GM23248 (cell line): Measurements from ENCODE around the gene CDK13. TPM values are rescaled to one million over a fixed set of nuclear protein-coding genes. Genes with fewer than 3 reads are reported as not detected.

Source experiments
- DNase-seq: peaks from one replicate; pipeline ENCODE4 v3.0.0-alpha.2; 2015
- H2AFZ ChIP-seq: fragments of 200-600 bp; sonication (generic); 2 replicates; pipeline ENCODE4 v1.6.1; 2016; ENCODE audit warnings: antibody characterized with exemption
- H3F3A ChIP-seq: fragments of 200-600 bp; sonication (generic); 2 replicates; pipeline ENCODE4 v1.6.1; 2016; ENCODE audit warnings: mild to moderate bottlenecking, antibody characterized with exemption, mixed run types; ENCODE audit not compliant: insufficient read depth
- H3K27ac ChIP-seq: fragments of 200-600 bp; sonication (generic); 2 replicates; pipeline ENCODE4 v1.5.1; 2016; ENCODE audit warnings: mild to moderate bottlenecking
- H3K27me3 ChIP-seq: fragments of 200-600 bp; sonication (generic); replicated peaks from 2 replicates; pipeline ENCODE4 v1.6.1; 2016; ENCODE audit warnings: mild to moderate bottlenecking; ENCODE audit not compliant: insufficient read depth
- H3K36me3 ChIP-seq: fragments of 200-600 bp; sonication (generic); 2 replicates; pipeline ENCODE4 v1.6.1; 2016; ENCODE audit warnings: low read depth, mild to moderate bottlenecking
- H3K4me1 ChIP-seq: fragments of 200-600 bp; sonication (generic); 2 replicates; pipeline ENCODE4 v1.6.1; 2016; ENCODE audit warnings: mild to moderate bottlenecking; ENCODE audit not compliant: insufficient read depth
- H3K4me2 ChIP-seq: fragments of 200-600 bp; sonication (generic); one replicate; pipeline ENCODE4 v1.6.1; 2016; ENCODE audit warnings: mild to moderate bottlenecking; ENCODE audit not compliant: unreplicated experiment
- H3K4me3 ChIP-seq: fragments of 200-600 bp; sonication (generic); 2 replicates; pipeline ENCODE4 v1.5.1; 2016; ENCODE audit warnings: mild to moderate bottlenecking
- H3K79me2 ChIP-seq: fragments of 200-600 bp; sonication (generic); 2 replicates; pipeline ENCODE4 v1.6.1; 2016; ENCODE audit warnings: mild to moderate bottlenecking; ENCODE audit not compliant: insufficient read depth
- H3K9ac ChIP-seq: fragments of 200-600 bp; sonication (generic); 2 replicates; pipeline ENCODE4 v1.6.1; 2016; ENCODE audit warnings: mild to moderate bottlenecking
- H3K9me2 ChIP-seq: fragments of 200-600 bp; sonication (generic); 2 replicates; pipeline ENCODE4 v1.6.1; 2016; ENCODE audit warnings: mixed run types, mild to moderate bottlenecking, moderate library complexity; ENCODE audit not compliant: insufficient read depth
- H3K9me3 ChIP-seq: fragments of 200-600 bp; sonication (generic); one replicate; pipeline ENCODE4 v1.6.1; 2017; ENCODE audit warnings: low read depth
- H4K20me1 ChIP-seq: fragments of 200-600 bp; sonication (generic); 2 replicates; pipeline ENCODE4 v1.6.0; 2016; ENCODE audit not compliant: insufficient read depth
- EZH2 ChIP-seq: fragments of 200-600 bp; sonication (generic); IDR thresholded peaks from 2 replicates; pipeline ENCODE4 v1.6.1; 2018; ENCODE audit warnings: antibody characterized with exemption, mild to moderate bottlenecking; ENCODE audit not compliant: insufficient read depth, poor library complexity, severe bottlenecking
- EZH2phosphoT487 ChIP-seq: fragments of 200-600 bp; sonication (generic); IDR thresholded peaks from 2 replicates; pipeline ENCODE4 v1.6.1; 2018; ENCODE audit warnings: antibody characterized with exemption, moderate library complexity, mild to moderate bottlenecking, low read depth; ENCODE audit not compliant: insufficient read depth
- WGBS, 2 experiments: methylation state at CpG; one replicate each; pipeline ENCODE4 v1.1.6; 2015 to 2017; ENCODE audit warnings: low lambda C conversion rate in 2 of 2, low coverage in 1 of 2; ENCODE audit errors: missing lambda C conversion rate in 2 of 2; 5-methylcytosine and 5-hydroxymethylcytosine counted together
- in situ Hi-C: fragments of 300-500 bp; cut with MboI; formaldehyde crosslinking; loops from 2 replicates; pipeline ENCODE4 v1.15.0; 2020
- polyA plus RNA-seq: library from polyadenylated mRNA; unstranded; fragments of >200 nt; fragmentation: Nextera tagmentation; extraction: Ambion mirVana; gene quantifications from 2 replicates; pipeline ENCODE4 v1.2.1, GENCODE V29; 2016
- total RNA-seq: library from RNA; depleted of rRNA; stranded (reverse); fragments of >200 nt; shearing (Covaris generic); gene quantifications from 2 replicates; pipeline ENCODE4 v1.2.3, GENCODE V29; 2014

Gene CDK13
- total and polyA plus RNA-seq, 2 experiments from 2014 or later: 13.3 to 41.4 TPM

GRCh38 chr7:39937366-39938153 lies 12.5 kb upstream of the CDK13 start:
- no peak for DNase-seq
- in situ Hi-C loops: no loop called here
- Histone ChIP-seq H3K4me1 (no peaks in the 10 kb centered on the region), H2AFZ (no peak overlapping the region), H3K9ac (no peak overlapping the region), H3K79me2 (no peaks in the 10 kb centered on the region), H3K9me3 (no peaks in the 10 kb centered on the region), H3F3A (no peaks in the 10 kb centered on the region), H3K4me2 (no peak overlapping the region), H3K27ac (no peak overlapping the region), H3K9me2 (no peaks in the 10 kb centered on the region), H4K20me1 (no peaks in the 10 kb centered on the region), H3K36me3 (no peaks in the 10 kb centered on the region), H3K4me3 (no peak overlapping the region), H3K27me3 (no peaks in the 10 kb centered on the region)
- WGBS, 2 experiments: 48 to 68% methylated on average over 2 of the region's 2 CpGs
- no peak for TF ChIP-seq EZH2
- no peak for TF ChIP-seq EZH2phosphoT487

- H3K27me3 ChIP-seq: no peaks in the 10 kb centered on the region
- TF ChIP-seq EZH2phosphoT487: no peak
- no peak for TF ChIP-seq EZH2
- in situ Hi-C loops: no loop called here
- no peaks in the 10 kb centered on the region for H3K79me2 ChIP-seq
- H3K36me3 ChIP-seq: no peaks in the 10 kb centered on the region
- no peak for DNase-seq
- no peak overlapping the region for H2AFZ ChIP-seq
- H3K9ac ChIP-seq: no peak overlapping the region
- 86 to 91% methylated on average over 2 of the region's 2 CpGs for WGBS, 2 experiments
- no peaks in the 10 kb centered on the region for H3K4me1 ChIP-seq
- no peak overlapping the region for H3K4me3 ChIP-seq
- H3K27ac ChIP-seq: no peak overlapping the region
- H3K9me3 ChIP-seq: no peaks in the 10 kb centered on the region
- no peaks in the 10 kb centered on the region for H4K20me1 ChIP-seq
- peaks cover 5% of the 10 kb centered on the region for H3F3A ChIP-seq
- no peak overlapping the region for H3K4me2 ChIP-seq
- no peaks in the 10 kb centered on the region for H3K9me2 ChIP-seq
Observed at GRCh38 chr7:39942883-39943282, 7.2 kb upstream of the CDK13 start.

GRCh38 chr7:39946693-39947092 lies 3.4 kb upstream of the CDK13 start:
- Histone ChIP-seq H3F3A (peaks cover 18% of the 10 kb centered on the region), H3K27me3 (no peaks in the 10 kb centered on the region), H3K4me2 (no peak overlapping the region), H3K4me1 (peaks cover 7% of the 10 kb centered on the region), H3K79me2 (peaks cover 14% of the 10 kb centered on the region), H3K4me3 (no peak overlapping the region), H4K20me1 (no peaks in the 10 kb centered on the region), H3K9me3 (no peaks in the 10 kb centered on the region), H2AFZ (no peak overlapping the region), H3K9me2 (no peaks in the 10 kb centered on the region), H3K27ac (no peak overlapping the region), H3K9ac (no peak overlapping the region), H3K36me3 (no peaks in the 10 kb centered on the region)
- no peak for DNase-seq
- TF ChIP-seq EZH2phosphoT487 (no peak), EZH2 (no peak)
- 83 to 88% methylated on average over 9 of the region's 9 CpGs for WGBS, 2 experiments
- in situ Hi-C loops: no loop called here

GRCh38 chr7:39948375-39948955 lies 1.6 kb upstream of the CDK13 start:
- DNase-seq: peak; percentile 54
- Histone ChIP-seq H3K4me2 (peak overlapping the region; percentile 83), H3K9me2 (no peaks in the 10 kb centered on the region), H3K79me2 (peaks cover 32% of the 10 kb centered on the region), H3K4me3 (peak overlapping the region; percentile 91), H3K9ac (peak overlapping the region; percentile 95), H3K27ac (peak overlapping the region; percentile 97), H3K9me3 (no peaks in the 10 kb centered on the region), H3K36me3 (no peaks in the 10 kb centered on the region), H3K27me3 (no peaks in the 10 kb centered on the region), H3F3A (peaks cover 36% of the 10 kb centered on the region), H2AFZ (peak overlapping the region; percentile 95), H4K20me1 (peaks cover 4% of the 10 kb centered on the region; the same call in 1 of the 2 replicates), H3K4me1 (peaks cover 7% of the 10 kb centered on the region)
- TF ChIP-seq EZH2phosphoT487 (no peak), EZH2 (no peak)
- 31 to 35% methylated on average over 10 of the region's 10 CpGs for WGBS, 2 experiments
- in situ Hi-C loops: no loop called here
